ENCODE measurements around the gene GRHL1. TPM values are rescaled to one million over a fixed set of nuclear protein-coding genes. Genes with fewer than 3 reads are reported as not detected.

Gene GRHL1
- total RNA-seq, 4 donors from 2014 or later = 1.3 to 6.6 (median 1.5) TPM; not detected in 1

DNA sequence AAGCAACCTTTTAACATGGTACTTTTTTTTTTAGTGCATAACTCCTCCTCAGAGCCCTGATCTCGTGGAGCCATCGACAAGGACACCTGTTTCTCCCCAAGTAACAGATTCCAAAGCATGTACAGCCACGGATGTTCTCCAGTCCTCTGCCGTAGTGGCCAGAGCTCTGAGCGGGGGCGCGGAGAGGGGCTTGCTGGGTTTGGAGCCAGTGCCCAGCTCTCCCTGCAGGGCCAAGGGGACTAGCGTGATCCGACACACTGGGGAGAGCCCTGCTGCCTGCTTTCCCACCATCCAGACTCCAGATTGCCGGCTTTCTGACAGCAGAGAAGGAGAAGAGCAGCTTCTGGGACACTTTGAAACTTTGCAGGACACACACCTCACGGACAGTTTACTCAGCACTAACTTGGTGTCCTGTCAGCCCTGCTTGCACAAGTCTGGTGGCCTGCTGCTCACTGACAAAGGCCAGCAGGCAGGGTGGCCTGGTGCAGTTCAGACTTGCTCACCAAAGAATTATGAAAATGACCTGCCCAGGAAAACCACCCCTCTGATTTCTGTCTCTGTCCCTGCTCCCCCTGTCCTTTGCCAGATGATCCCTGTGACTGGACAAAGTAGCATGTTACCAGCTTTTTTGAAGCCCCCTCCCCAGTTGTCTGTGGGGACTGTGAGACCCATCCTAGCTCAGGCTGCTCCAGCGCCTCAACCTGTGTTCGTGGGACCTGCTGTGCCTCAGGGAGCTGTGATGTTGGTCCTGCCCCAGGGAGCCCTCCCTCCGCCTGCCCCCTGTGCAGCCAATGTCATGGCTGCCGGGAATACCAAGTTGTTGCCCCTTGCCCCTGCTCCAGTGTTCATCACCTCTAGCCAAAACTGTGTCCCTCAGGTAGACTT, 96.4 kb downstream of the GRHL1 start:
- Histone ChIP-seq H3K27ac (no peak overlapping the region), H3K9me3 (no peaks in the 10 kb centered on the region), H3K4me1 (peaks cover 0 to 29% (median 2%) of the 10 kb centered on the region in 4 donors), H3K4me3 (no peak overlapping the region), H3K36me3 (peaks cover 0 to 26% (median 0%) of the 10 kb centered on the region in 3 donors), H3K27me3 (no peaks in the 10 kb centered on the region)
- DNase-seq = no peak
- TF ChIP-seq, protein P1, sequence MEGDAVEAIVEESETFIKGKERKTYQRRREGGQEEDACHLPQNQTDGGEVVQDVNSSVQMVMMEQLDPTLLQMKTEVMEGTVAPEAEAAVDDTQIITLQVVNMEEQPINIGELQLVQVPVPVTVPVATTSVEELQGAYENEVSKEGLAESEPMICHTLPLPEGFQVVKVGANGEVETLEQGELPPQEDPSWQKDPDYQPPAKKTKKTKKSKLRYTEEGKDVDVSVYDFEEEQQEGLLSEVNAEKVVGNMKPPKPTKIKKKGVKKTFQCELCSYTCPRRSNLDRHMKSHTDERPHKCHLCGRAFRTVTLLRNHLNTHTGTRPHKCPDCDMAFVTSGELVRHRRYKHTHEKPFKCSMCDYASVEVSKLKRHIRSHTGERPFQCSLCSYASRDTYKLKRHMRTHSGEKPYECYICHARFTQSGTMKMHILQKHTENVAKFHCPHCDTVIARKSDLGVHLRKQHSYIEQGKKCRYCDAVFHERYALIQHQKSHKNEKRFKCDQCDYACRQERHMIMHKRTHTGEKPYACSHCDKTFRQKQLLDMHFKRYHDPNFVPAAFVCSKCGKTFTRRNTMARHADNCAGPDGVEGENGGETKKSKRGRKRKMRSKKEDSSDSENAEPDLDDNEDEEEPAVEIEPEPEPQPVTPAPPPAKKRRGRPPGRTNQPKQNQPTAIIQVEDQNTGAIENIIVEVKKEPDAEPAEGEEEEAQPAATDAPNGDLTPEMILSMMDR (IDR thresholded peaks at IDR 0.05) = no peak
- TF ChIP-seq POLR2A (IDR thresholded peaks at IDR 0.05) = no peak

DNA sequence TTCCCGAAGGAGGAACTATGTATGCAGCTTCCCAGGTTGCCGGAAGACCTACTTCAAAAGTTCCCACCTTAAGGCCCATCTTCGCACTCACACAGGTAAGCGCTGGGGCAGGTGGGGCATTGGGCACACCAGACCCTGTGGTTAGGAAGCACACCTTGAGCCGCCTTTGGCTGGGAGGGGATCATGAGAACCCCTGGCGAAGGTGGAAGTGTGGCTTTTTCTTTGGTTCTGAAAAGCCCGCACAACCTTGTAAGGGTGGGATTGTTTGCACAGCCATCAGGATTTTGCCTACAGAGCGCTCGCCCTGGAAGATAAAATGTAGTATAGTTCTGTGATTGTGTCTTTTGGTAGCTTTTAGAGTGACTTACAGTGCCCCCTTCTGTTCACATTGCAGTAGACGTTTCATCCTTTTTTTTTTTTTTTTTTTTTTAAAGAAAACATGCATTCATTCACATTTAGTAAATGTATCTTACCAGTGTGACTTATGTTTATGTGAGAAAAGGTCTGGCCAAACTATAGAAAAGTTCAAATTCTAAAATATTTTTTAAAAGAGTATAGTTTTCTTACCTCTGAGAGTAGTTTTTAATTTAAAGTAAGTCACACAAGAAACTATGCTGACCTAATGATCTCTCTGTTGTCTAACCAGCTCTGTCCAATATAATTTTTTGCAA, 97.1 kb downstream of the GRHL1 start:
- no peaks in the 10 kb centered on the region for H3K9me3 ChIP-seq
- H3K4me3 ChIP-seq = no peak overlapping the region
- no peak for TF ChIP-seq POLR2A (IDR thresholded peaks at IDR 0.05)
- TF ChIP-seq, protein P1 (IDR thresholded peaks at IDR 0.05) = peak; percentile 13 to 66 (median 56)
- H3K36me3 ChIP-seq = peaks cover 0 to 34% (median 0%) of the 10 kb centered on the region in 3 donors
- H3K27ac ChIP-seq = no peak overlapping the region
- peaks cover 0 to 29% (median 2%) of the 10 kb centered on the region in 4 donors for H3K4me1 ChIP-seq
- H3K27me3 ChIP-seq = no peaks in the 10 kb centered on the region
- no peak for DNase-seq

Other genes starting within 250 kb of the GRHL1 start
- 10 to 100 TPM in 3 of 4 donors, 1 to 10 TPM in 1; 8.6 to 33.0 (median 12.5) TPM for gene TAF1B, start 108.2 kb upstream of the GRHL1 start, total RNA-seq
- gene KLF11, start 91.9 kb downstream of the GRHL1 start, total RNA-seq = 10 to 100 TPM in 2 of 4 donors, 1 to 10 TPM in 2; 4.0 to 17.3 (median 11.5) TPM
- gene CYS1, start 128.7 kb downstream of the GRHL1 start, total RNA-seq = 1 to 10 TPM in 3 of 4 donors, not detected in 1; 1.3 to 5.8 (median 1.6) TPM
- gene RRM2, start 171.0 kb downstream of the GRHL1 start, total RNA-seq = 100 to 1,000 TPM in 1 of 4 donors, 10 to 100 TPM in 2, 1 to 10 TPM in 1; 6.7 to 139 (median 20.5) TPM